T-helper 17 cell (primary cell): Measurements from ENCODE around the gene INPP5F. TPM values are rescaled to one million over a fixed set of nuclear protein-coding genes. Genes with fewer than 3 reads are reported as not detected.
A peak's percentile ranks its signal among the peaks of the same experiment; 100 is the strongest.
"Not testable (repeated sequence)": the region's sequence is repeated elsewhere in the genome, so short reads cannot be mapped to it uniquely, and the experiment has no call there.

Experiments
- ATAC-seq: fragments of 150-1000 bp; cut with Tn5 transposase; 2 replicates; pipeline ENCODE4 v1.10.0; 2021; ENCODE audit warnings: mild to moderate bottlenecking, moderate library complexity
- DNase-seq, 3 donors: peaks; one replicate each; pipeline versions ENCODE4 v3.0.0 to v3.0.0-alpha.2; 2020 to 2021
- H3K9me3 ChIP-seq: one replicate; pipeline ENCODE4 v1.7.0; 2013; ENCODE audit warnings: low read length, mild to moderate bottlenecking; ENCODE audit not compliant: control insufficient read depth, poor library complexity, severe bottlenecking
- H3K27ac Mint-ChIP-seq: one replicate; pipeline ENCODE4 v1.8.0; 2022; ENCODE audit warnings: mild to moderate bottlenecking, moderate library complexity, mixed read lengths
- H3K27me3 Mint-ChIP-seq: one replicate; pipeline ENCODE4 v1.8.0; 2022; ENCODE audit warnings: mixed read lengths
- H3K36me3 Mint-ChIP-seq: one replicate; pipeline ENCODE4 v1.8.0; 2022; ENCODE audit warnings: low read depth, mixed read lengths
- H3K4me1 Mint-ChIP-seq: one replicate; pipeline ENCODE4 v1.8.0; 2022; ENCODE audit warnings: mild to moderate bottlenecking, mixed read lengths
- H3K4me3 Mint-ChIP-seq: one replicate; pipeline ENCODE4 v1.8.0; 2022; ENCODE audit warnings: mild to moderate bottlenecking, moderate library complexity, mixed read lengths
- total RNA-seq, 4 donors: library from RNA in 2 of 4; stranded (reverse) in 2 of 4; gene quantifications; one replicate each; pipeline ENCODE4 v1.2.3 and lab custom pipeline; 2022 to 2026

Gene INPP5F
- total RNA-seq, 2 donors from 2014 or later: 10.4 to 11.9 TPM

GRCh38 chr10:119691726-119692125 lies 34.1 kb upstream of the INPP5F start:
- H3K36me3 Mint-ChIP-seq: peaks cover 2% of the 10 kb centered on the region
- no peaks in the 10 kb centered on the region for H3K9me3 ChIP-seq
- DNase-seq: no peak
- no peak overlapping the region for H3K27ac Mint-ChIP-seq
- no peak overlapping the region for H3K4me3 Mint-ChIP-seq
- ATAC-seq: no peak
- peaks cover 9% of the 10 kb centered on the region for H3K4me1 Mint-ChIP-seq
- H3K27me3 Mint-ChIP-seq: peaks cover 36% of the 10 kb centered on the region

- Mint-ChIP-seq H3K4me3 (no peak overlapping the region), H3K36me3 (peaks cover 2% of the 10 kb centered on the region), H3K4me1 (peaks cover 6% of the 10 kb centered on the region), H3K27ac (no peak overlapping the region), H3K27me3 (peaks cover 39% of the 10 kb centered on the region)
- DNase-seq (no peak), ATAC-seq (no peak)
- no peaks in the 10 kb centered on the region for H3K9me3 ChIP-seq
Measured at GRCh38 chr10:119693262-119693957, 32.4 kb upstream of the INPP5F start.

GRCh38 chr10:119694608-119695007 lies 31.2 kb upstream of the INPP5F start:
- Mint-ChIP-seq H3K27ac (no peak overlapping the region), H3K4me1 (peaks cover 2% of the 10 kb centered on the region), H3K4me3 (no peak overlapping the region), H3K36me3 (peaks cover 2% of the 10 kb centered on the region), H3K27me3 (peaks cover 46% of the 10 kb centered on the region)
- no peak for DNase-seq
- no peak for ATAC-seq
- H3K9me3 ChIP-seq: no peaks in the 10 kb centered on the region

DNA sequence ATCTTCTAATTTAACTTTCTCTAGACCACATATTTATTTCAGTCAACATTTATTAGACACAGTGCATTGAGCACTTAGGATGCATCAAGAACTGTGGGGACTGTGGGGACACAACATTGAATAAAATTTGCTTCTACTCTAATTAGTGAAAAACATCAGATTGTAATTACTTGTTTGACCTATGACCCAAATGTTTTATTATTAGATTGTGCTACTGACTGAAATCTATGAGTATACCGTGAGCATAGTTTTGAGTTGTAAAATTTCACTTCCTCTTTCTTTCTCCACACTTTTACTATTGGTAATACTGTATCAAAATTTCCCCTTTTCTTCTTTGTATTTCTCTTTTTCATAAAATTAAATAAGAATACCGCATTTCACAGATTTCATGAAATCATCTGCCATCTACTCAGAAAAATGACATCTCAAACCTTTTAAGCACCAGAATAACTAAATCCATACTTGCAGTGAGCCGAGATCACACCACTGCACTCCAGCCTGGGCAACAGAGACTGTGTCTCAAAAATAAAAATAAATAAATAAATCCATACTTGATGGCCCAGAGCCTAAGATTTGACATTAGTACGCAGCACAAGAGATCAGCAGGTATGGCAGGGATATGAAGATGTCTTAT lies 25.4 kb upstream of the INPP5F start:
- Mint-ChIP-seq H3K4me3 (no peak overlapping the region), H3K4me1 (peaks cover 14% of the 10 kb centered on the region), H3K27me3 (peaks cover 36% of the 10 kb centered on the region), H3K27ac (peak overlapping the region; percentile 74), H3K36me3 (peaks cover 4% of the 10 kb centered on the region)
- no peak for DNase-seq
- no peak for ATAC-seq
- no peaks in the 10 kb centered on the region for H3K9me3 ChIP-seq

- peaks cover 8% of the 10 kb centered on the region for H3K9me3 ChIP-seq
- ATAC-seq: no peak
- Mint-ChIP-seq H3K36me3 (peaks cover 4% of the 10 kb centered on the region), H3K27me3 (peaks cover 28% of the 10 kb centered on the region), H3K4me1 (peaks cover 14% of the 10 kb centered on the region), H3K27ac (no peak overlapping the region), H3K4me3 (no peak overlapping the region)
- DNase-seq: no peak
Measured at GRCh38 chr10:119701861-119702260, 24.0 kb upstream of the INPP5F start.

GRCh38 chr10:119702583-119702982 lies 23.3 kb upstream of the INPP5F start:
- Mint-ChIP-seq H3K4me3 (no peak overlapping the region), H3K36me3 (peaks cover 4% of the 10 kb centered on the region), H3K4me1 (peaks cover 14% of the 10 kb centered on the region), H3K27ac (peak overlapping the region; percentile 39), H3K27me3 (peaks cover 28% of the 10 kb centered on the region)
- ATAC-seq (no peak), DNase-seq (no peak)
- peaks cover 8% of the 10 kb centered on the region for H3K9me3 ChIP-seq

DNA sequence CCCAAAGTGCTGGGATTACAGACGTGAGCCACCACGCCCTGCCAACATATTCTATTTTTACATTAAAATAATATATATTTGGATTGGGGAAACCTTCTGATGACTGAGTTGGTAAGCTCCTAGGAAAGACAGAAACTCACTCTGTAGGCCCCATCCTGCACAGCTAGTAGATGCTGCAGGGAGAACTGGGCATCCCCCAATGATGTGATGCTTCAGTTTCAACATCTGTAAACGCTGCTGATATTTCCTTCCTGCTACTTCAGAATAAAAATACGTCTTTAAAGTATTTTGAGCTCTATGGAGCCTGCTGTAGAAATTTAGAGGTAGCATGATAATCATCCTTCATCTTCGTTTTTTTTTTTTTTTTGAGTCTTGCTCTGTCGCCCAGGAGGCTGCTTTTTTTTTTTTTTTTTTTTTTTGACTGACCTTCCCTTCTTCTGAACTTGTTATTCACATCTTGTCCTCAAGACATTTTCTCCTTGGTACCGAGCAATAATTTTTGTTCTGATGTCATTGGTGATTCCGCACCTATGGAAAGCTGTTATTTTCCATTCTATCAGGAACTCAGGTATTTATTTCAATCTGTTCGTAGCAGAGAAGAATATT lies 21.8 kb upstream of the INPP5F start:
- DNase-seq (no peak), ATAC-seq (peak; percentile 61)
- Mint-ChIP-seq H3K4me3 (peak overlapping the region; percentile 80), H3K27me3 (peaks cover 18% of the 10 kb centered on the region), H3K4me1 (peaks cover 15% of the 10 kb centered on the region), H3K36me3 (peaks cover 4% of the 10 kb centered on the region), H3K27ac (peak overlapping the region; percentile 95)
- peaks cover 8% of the 10 kb centered on the region for H3K9me3 ChIP-seq

DNA sequence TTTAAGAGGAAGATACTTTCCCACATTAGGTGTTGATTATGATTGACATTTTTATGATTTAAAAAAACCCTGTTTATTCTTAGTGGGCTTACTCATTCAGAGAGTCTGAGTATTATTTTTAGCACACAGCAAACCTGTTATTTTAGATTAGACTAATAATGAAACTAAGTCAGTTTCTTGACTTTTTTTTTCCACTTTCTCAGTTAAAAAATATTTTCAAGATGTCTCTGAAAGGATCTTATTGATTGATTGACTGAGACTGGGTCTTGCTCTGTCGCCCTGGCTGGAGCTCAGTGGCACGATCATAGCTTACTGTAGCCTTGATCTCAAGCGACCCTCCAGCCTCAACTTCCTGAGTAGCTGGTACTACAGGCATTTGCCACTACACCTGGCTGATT lies 20.4 kb upstream of the INPP5F start:
- peak; percentile 29 for ATAC-seq
- Mint-ChIP-seq H3K36me3 (peaks cover 4% of the 10 kb centered on the region), H3K4me3 (peak overlapping the region; percentile 80), H3K27me3 (peaks cover 17% of the 10 kb centered on the region), H3K27ac (peak overlapping the region; percentile 95), H3K4me1 (peaks cover 16% of the 10 kb centered on the region)
- DNase-seq: no peak
- H3K9me3 ChIP-seq: peaks cover 8% of the 10 kb centered on the region

GRCh38 chr10:119706521-119707278 lies 19.1 kb upstream of the INPP5F start:
- peaks cover 13% of the 10 kb centered on the region for H3K4me1 Mint-ChIP-seq
- no peak for DNase-seq
- H3K9me3 ChIP-seq: peaks cover 8% of the 10 kb centered on the region
- no peak overlapping the region for H3K4me3 Mint-ChIP-seq
- ATAC-seq: no peak
- no peak overlapping the region for H3K27ac Mint-ChIP-seq
- peaks cover 4% of the 10 kb centered on the region for H3K36me3 Mint-ChIP-seq
- H3K27me3 Mint-ChIP-seq: peaks cover 10% of the 10 kb centered on the region

GRCh38 chr10:119707331-119707730 lies 18.5 kb upstream of the INPP5F start:
- not testable (repeated sequence) for ATAC-seq, H3K9me3 ChIP-seq, DNase-seq, H3K4me3 Mint-ChIP-seq, H3K27ac Mint-ChIP-seq, H3K36me3 Mint-ChIP-seq
- peaks cover 10% of the 10 kb centered on the region for H3K27me3 Mint-ChIP-seq
- H3K4me1 Mint-ChIP-seq: peaks cover 13% of the 10 kb centered on the region

GRCh38 chr10:119710935-119711334 lies 14.9 kb upstream of the INPP5F start:
- H3K36me3 Mint-ChIP-seq, H3K4me3 Mint-ChIP-seq: not testable (repeated sequence)

GRCh38 chr10:119713744-119714483 lies 11.9 kb upstream of the INPP5F start:
- H3K27ac Mint-ChIP-seq: peak overlapping the region; percentile 14

More at GRCh38 chr10:119710935-119711334, 14.9 kb upstream of the INPP5F start:
- ATAC-seq, H3K27me3 Mint-ChIP-seq, DNase-seq, H3K4me1 Mint-ChIP-seq, H3K9me3 ChIP-seq, H3K27ac Mint-ChIP-seq: not testable (repeated sequence)

More at GRCh38 chr10:119713744-119714483, 11.9 kb upstream of the INPP5F start:
- H3K9me3 ChIP-seq: no peaks in the 10 kb centered on the region
- no peak for ATAC-seq
- Mint-ChIP-seq H3K27me3 (no peaks in the 10 kb centered on the region), H3K36me3 (no peaks in the 10 kb centered on the region), H3K4me1 (peaks cover 2% of the 10 kb centered on the region), H3K4me3 (no peak overlapping the region)
- DNase-seq: no peak
